SK-N-SH treated with all-trans-retinoic acid at 6 μM for 48 hours (cell line): ENCODE data around the gene ATP6AP2.

ENCODE experiments used
- ATAC-seq: fragments of 200-7000 bp; cut with Tn5 transposase; 3 replicates; pipeline ENCODE4 v1.9.1; 2020; ENCODE audit warnings: mild to moderate bottlenecking, moderate library complexity
- ARNTL ChIP-seq: fragments of 450-650 bp; formaldehyde crosslinking; IDR thresholded peaks from 2 replicates; pipeline ENCODE4 v1.5.0; 2020; ENCODE audit warnings: low read depth, mild to moderate bottlenecking, moderate library complexity, borderline replicate concordance
- BACH2 ChIP-seq: fragments of 250-450 bp; sonication (Bioruptor Pico); IDR thresholded peaks from 2 replicates; pipeline ENCODE4 v1.9.0; 2021; ENCODE audit warnings: mild to moderate bottlenecking, borderline replicate concordance
- CSDC2 ChIP-seq: fragments of 250-450 bp; sonication (Bioruptor Pico); IDR thresholded peaks from 2 replicates; pipeline ENCODE4 v1.5.0; 2020; ENCODE audit warnings: mild to moderate bottlenecking, moderate library complexity
- ESRRG ChIP-seq: fragments of 250-450 bp; sonication (Bioruptor Pico); IDR thresholded peaks from 2 replicates; pipeline ENCODE4 v1.6.1; 2021; ENCODE audit warnings: mild to moderate bottlenecking
- ISL1 ChIP-seq: fragments of 250-450 bp; sonication (Bioruptor Pico); IDR thresholded peaks from 2 replicates; pipeline ENCODE4 v2.1.2; 2022; ENCODE audit warnings: mild to moderate bottlenecking, moderate library complexity
- OSR1 ChIP-seq: fragments of 250-450 bp; sonication (Bioruptor Pico); IDR thresholded peaks from 2 replicates; pipeline ENCODE4 v1.8.0; 2022; ENCODE audit warnings: moderate library complexity, mild to moderate bottlenecking, inconsistent platforms
- PPARA ChIP-seq: fragments of 250-450 bp; sonication (Bioruptor Pico); IDR thresholded peaks from 2 replicates; pipeline ENCODE4 v1.5.0; 2020; ENCODE audit warnings: mild to moderate bottlenecking, borderline replicate concordance
- RARB ChIP-seq: fragments of 250-450 bp; sonication (Bioruptor Pico); IDR thresholded peaks from 2 replicates; pipeline ENCODE4 v1.8.0; 2021; ENCODE audit warnings: mild to moderate bottlenecking, moderate library complexity
- SNAI2 ChIP-seq: fragments of 250-450 bp; sonication (Bioruptor Pico); IDR thresholded peaks from 2 replicates; pipeline ENCODE4 v1.5.0; 2020; ENCODE audit warnings: mild to moderate bottlenecking, moderate library complexity
- TCF4 ChIP-seq: fragments of 250-450 bp; sonication (Bioruptor Pico); IDR thresholded peaks from 2 replicates; pipeline ENCODE4 v1.8.0; 2021; ENCODE audit warnings: mild to moderate bottlenecking, moderate library complexity, borderline replicate concordance
- TOX ChIP-seq: fragments of 250-450 bp; sonication (Bioruptor Pico); IDR thresholded peaks from 2 replicates; pipeline ENCODE4 v1.8.0; 2021; ENCODE audit warnings: mild to moderate bottlenecking, moderate library complexity, borderline replicate concordance
- ZC3H10 ChIP-seq: fragments of 250-450 bp; sonication (Bioruptor Pico); IDR thresholded peaks from 2 replicates; pipeline ENCODE4 v1.5.1; 2021; ENCODE audit warnings: mild to moderate bottlenecking, moderate library complexity
- ZFP3 ChIP-seq: fragments of 250-450 bp; sonication (Bioruptor Pico); IDR thresholded peaks from 2 replicates; pipeline ENCODE4 v1.5.0; 2020; ENCODE audit warnings: mild to moderate bottlenecking, moderate library complexity
- ZFP30 ChIP-seq: fragments of 450-650 bp; formaldehyde crosslinking; IDR thresholded peaks from 2 replicates; pipeline ENCODE4 v1.5.0; 2022; ENCODE audit warnings: mild to moderate bottlenecking, moderate library complexity
- ZNF565 ChIP-seq: fragments of 450-650 bp; formaldehyde crosslinking; conservative IDR thresholded peaks from 2 replicates; pipeline ENCODE4 v1.5.0; 2020; ENCODE audit warnings: low read depth, mild to moderate bottlenecking, moderate library complexity
- ZNF70 ChIP-seq: fragments of 450-650 bp; formaldehyde crosslinking; IDR thresholded peaks from 2 replicates; pipeline ENCODE4 v1.5.0; 2020; ENCODE audit warnings: mild to moderate bottlenecking, moderate library complexity
- ZNF8 ChIP-seq: fragments of 450-650 bp; formaldehyde crosslinking; IDR thresholded peaks from 2 replicates; pipeline ENCODE4 v1.5.0; 2020; ENCODE audit warnings: mild to moderate bottlenecking, moderate library complexity
- TF ChIP-seq, protein P1 (sequence below): fragments of 250-450 bp; sonication (Bioruptor Pico); IDR thresholded peaks from 2 replicates; pipeline ENCODE4 v1.5.1; 2020; ENCODE audit warnings: low read depth, mild to moderate bottlenecking, moderate library complexity
- TF ChIP-seq, protein P2 (sequence below): fragments of 250-450 bp; sonication (Bioruptor Pico); IDR thresholded peaks from 2 replicates; pipeline ENCODE4 v1.5.0; 2020; ENCODE audit warnings: mild to moderate bottlenecking, moderate library complexity
- TF ChIP-seq, protein P3 (sequence below): fragments of 250-450 bp; sonication (Bioruptor Pico); IDR thresholded peaks from 2 replicates; pipeline ENCODE4 v1.8.0; 2020; ENCODE audit warnings: mild to moderate bottlenecking, moderate library complexity, borderline replicate concordance
- TF ChIP-seq, protein P4 (sequence below): fragments of 250-450 bp; sonication (Bioruptor Pico); IDR thresholded peaks from 2 replicates; pipeline ENCODE4 v1.5.1; 2021; ENCODE audit warnings: mild to moderate bottlenecking, moderate library complexity
- TF ChIP-seq, protein P5 (sequence below): fragments of 250-450 bp; sonication (Bioruptor Pico); IDR thresholded peaks from 2 replicates; pipeline ENCODE4 v1.8.0; 2021; ENCODE audit warnings: low read depth, mild to moderate bottlenecking, moderate library complexity, borderline replicate concordance

ATP6AP2 gene

DNA sequence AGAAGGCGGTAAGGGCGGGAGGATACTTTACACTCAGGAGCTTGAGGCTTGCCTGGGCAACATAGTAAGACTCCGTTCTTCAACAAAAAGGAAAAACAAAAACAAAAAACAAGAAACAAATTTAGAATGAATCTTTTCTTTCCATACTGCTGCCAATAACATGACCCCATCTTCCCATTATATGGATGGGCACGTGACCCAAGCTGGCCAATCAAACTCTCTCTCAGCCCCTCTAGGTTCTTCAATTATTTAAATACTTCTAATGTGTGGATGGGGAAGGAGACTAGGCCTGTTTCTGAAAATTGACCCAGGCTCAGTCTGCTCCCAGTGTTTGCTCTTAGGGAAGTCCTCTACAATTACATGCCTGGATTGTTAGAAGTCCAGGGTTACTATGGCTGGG lies 22.2 kb upstream of the ATP6AP2 start:
- no peak for TF ChIP-seq TCF4 (CRISPR knock-in tag)
- no peak for TF ChIP-seq BACH2 (CRISPR knock-in tag)
- no peak for TF ChIP-seq ZNF565 (CRISPR knock-in tag)
- TF ChIP-seq ZFP3 (CRISPR knock-in tag), result no peak
- TF ChIP-seq ZNF8 (CRISPR knock-in tag), result no peak
- TF ChIP-seq ESRRG (CRISPR knock-in tag), result no peak
- TF ChIP-seq RARB, result no peak
- no peak for TF ChIP-seq TOX (CRISPR knock-in tag)
- TF ChIP-seq ISL1 (CRISPR knock-in tag), result no peak
- TF ChIP-seq, protein P1, sequence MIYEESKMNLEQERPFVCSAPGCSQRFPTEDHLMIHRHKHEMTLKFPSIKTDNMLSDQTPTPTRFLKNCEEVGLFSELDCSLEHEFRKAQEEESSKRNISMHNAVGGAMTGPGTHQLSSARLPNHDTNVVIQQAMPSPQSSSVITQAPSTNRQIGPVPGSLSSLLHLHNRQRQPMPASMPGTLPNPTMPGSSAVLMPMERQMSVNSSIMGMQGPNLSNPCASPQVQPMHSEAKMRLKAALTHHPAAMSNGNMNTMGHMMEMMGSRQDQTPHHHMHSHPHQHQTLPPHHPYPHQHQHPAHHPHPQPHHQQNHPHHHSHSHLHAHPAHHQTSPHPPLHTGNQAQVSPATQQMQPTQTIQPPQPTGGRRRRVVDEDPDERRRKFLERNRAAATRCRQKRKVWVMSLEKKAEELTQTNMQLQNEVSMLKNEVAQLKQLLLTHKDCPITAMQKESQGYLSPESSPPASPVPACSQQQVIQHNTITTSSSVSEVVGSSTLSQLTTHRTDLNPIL (CRISPR knock-in tag), result no peak
- no peak for ATAC-seq

DNA sequence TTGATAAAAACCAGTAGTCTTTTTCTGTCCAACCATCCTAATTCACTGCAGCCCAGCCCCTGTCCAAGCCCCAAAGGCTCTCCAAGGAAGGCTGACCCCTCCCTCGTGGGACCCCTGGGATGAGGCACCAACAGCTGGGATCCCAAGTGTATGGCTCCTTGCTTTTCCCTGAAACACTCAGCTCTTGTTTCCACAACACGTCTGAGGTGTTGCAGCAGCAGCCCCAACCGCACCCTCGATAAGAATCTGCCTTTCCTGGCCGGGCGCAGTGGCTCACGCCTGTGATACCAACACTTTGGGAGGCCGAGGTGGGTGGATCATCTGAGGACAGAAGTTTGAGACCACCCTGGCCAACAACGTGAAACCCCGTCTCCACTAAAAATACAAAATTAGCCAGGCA lies 17.0 kb upstream of the ATP6AP2 start:
- no peak for TF ChIP-seq ZC3H10 (CRISPR knock-in tag)
- TF ChIP-seq, protein P2, sequence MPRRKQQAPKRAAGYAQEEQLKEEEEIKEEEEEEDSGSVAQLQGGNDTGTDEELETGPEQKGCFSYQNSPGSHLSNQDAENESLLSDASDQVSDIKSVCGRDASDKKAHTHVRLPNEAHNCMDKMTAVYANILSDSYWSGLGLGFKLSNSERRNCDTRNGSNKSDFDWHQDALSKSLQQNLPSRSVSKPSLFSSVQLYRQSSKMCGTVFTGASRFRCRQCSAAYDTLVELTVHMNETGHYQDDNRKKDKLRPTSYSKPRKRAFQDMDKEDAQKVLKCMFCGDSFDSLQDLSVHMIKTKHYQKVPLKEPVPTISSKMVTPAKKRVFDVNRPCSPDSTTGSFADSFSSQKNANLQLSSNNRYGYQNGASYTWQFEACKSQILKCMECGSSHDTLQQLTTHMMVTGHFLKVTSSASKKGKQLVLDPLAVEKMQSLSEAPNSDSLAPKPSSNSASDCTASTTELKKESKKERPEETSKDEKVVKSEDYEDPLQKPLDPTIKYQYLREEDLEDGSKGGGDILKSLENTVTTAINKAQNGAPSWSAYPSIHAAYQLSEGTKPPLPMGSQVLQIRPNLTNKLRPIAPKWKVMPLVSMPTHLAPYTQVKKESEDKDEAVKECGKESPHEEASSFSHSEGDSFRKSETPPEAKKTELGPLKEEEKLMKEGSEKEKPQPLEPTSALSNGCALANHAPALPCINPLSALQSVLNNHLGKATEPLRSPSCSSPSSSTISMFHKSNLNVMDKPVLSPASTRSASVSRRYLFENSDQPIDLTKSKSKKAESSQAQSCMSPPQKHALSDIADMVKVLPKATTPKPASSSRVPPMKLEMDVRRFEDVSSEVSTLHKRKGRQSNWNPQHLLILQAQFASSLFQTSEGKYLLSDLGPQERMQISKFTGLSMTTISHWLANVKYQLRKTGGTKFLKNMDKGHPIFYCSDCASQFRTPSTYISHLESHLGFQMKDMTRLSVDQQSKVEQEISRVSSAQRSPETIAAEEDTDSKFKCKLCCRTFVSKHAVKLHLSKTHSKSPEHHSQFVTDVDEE (CRISPR knock-in tag), result no peak
- TF ChIP-seq, protein P3, sequence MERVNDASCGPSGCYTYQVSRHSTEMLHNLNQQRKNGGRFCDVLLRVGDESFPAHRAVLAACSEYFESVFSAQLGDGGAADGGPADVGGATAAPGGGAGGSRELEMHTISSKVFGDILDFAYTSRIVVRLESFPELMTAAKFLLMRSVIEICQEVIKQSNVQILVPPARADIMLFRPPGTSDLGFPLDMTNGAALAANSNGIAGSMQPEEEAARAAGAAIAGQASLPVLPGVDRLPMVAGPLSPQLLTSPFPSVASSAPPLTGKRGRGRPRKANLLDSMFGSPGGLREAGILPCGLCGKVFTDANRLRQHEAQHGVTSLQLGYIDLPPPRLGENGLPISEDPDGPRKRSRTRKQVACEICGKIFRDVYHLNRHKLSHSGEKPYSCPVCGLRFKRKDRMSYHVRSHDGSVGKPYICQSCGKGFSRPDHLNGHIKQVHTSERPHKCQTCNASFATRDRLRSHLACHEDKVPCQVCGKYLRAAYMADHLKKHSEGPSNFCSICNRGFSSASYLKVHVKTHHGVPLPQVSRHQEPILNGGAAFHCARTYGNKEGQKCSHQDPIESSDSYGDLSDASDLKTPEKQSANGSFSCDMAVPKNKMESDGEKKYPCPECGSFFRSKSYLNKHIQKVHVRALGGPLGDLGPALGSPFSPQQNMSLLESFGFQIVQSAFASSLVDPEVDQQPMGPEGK, result no peak
- TF ChIP-seq ZFP30, result no peak
- no peak for TF ChIP-seq SNAI2 (CRISPR knock-in tag)
- TF ChIP-seq RARB, result no peak
- TF ChIP-seq, protein P4, sequence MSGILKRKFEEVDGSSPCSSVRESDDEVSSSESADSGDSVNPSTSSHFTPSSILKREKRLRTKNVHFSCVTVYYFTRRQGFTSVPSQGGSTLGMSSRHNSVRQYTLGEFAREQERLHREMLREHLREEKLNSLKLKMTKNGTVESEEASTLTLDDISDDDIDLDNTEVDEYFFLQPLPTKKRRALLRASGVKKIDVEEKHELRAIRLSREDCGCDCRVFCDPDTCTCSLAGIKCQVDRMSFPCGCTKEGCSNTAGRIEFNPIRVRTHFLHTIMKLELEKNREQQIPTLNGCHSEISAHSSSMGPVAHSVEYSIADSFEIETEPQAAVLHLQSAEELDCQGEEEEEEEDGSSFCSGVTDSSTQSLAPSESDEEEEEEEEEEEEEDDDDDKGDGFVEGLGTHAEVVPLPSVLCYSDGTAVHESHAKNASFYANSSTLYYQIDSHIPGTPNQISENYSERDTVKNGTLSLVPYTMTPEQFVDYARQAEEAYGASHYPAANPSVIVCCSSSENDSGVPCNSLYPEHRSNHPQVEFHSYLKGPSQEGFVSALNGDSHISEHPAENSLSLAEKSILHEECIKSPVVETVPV (CRISPR knock-in tag), result no peak
- no peak for TF ChIP-seq PPARA (CRISPR knock-in tag)
- no peak for TF ChIP-seq ESRRG (CRISPR knock-in tag)
- no peak for ATAC-seq

DNA sequence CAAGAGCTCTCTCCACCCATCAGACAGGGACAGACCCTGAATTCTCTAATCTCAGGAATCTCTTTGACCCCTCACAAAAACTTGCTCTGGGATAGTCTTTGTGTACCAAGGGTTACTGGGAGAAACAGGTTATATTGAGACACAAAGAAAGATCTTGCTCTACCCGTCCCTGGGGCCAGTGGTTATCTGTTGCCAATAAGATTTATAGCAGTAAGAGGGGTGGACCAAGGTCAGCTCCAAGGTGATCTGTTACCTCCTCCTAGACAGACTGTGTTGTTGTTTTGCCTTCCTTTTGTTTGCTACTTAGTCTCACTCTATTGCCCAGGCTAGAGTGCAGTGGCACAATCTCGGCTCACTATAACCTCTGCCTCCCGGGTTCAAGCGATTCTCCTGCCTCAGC lies 16.3 kb upstream of the ATP6AP2 start:
- ATAC-seq, result no peak
- TF ChIP-seq CSDC2 (CRISPR knock-in tag) (no peak), ZNF70 (no peak), ZFP3 (CRISPR knock-in tag) (no peak), ZNF8 (CRISPR knock-in tag) (no peak), PPARA (CRISPR knock-in tag) (no peak), RARB (no peak), SNAI2 (CRISPR knock-in tag) (no peak), ZNF565 (CRISPR knock-in tag) (no peak), BACH2 (CRISPR knock-in tag) (no peak), TCF4 (CRISPR knock-in tag) (no peak), ZFP30 (no peak), TOX (CRISPR knock-in tag) (no peak), ARNTL (CRISPR knock-in tag) (no peak), ESRRG (CRISPR knock-in tag) (no peak), OSR1 (CRISPR knock-in tag) (no peak)
- TF ChIP-seq, protein P5, sequence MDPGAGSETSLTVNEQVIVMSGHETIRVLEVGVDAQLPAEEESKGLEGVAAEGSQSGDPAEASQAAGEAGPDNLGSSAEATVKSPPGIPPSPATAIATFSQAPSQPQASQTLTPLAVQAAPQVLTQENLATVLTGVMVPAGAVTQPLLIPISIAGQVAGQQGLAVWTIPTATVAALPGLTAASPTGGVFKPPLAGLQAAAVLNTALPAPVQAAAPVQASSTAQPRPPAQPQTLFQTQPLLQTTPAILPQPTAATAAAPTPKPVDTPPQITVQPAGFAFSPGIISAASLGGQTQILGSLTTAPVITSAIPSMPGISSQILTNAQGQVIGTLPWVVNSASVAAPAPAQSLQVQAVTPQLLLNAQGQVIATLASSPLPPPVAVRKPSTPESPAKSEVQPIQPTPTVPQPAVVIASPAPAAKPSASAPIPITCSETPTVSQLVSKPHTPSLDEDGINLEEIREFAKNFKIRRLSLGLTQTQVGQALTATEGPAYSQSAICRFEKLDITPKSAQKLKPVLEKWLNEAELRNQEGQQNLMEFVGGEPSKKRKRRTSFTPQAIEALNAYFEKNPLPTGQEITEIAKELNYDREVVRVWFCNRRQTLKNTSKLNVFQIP (CRISPR knock-in tag), result no peak
- TF ChIP-seq, protein P3, result no peak
- TF ChIP-seq, protein P4 (CRISPR knock-in tag), result no peak
- TF ChIP-seq, protein P1 (CRISPR knock-in tag), result no peak
